ENCODE measurements around the gene TCHHL1.

TCHHL1 gene

GRCh38 chr1:152034654-152035538, 54.0 kb downstream of the TCHHL1 start:
- peak overlapping the region in 6 of 7 experiments; percentile 76 to 92 (median 83) for H3K4me3 ChIP-seq (ENCODE audit: control insufficient read depth in 1 of 7, extremely low read depth in 1 of 7, insufficient read depth in 4 of 7, low read depth in 2 of 7, low read length in 6 of 7)
- H3K27me3 ChIP-seq (replicated peaks in 2 of 5; ENCODE audit: control insufficient read depth in 4 of 5, insufficient read depth in 5 of 5, low read length in 4 of 5), result no peaks in the 10 kb centered on the region

GRCh38 chr1:152034324-152034653, 54.6 kb downstream of the TCHHL1 start:
- 90% methylated on average over 1 of the region's 1 CpG for WGBS (ENCODE audit: insufficient coverage)
- peaks cover 29 to 56% (median 42%) of the 10 kb centered on the region in 4 experiments for H3K4me1 ChIP-seq (ENCODE audit: control extremely low read depth in 1 of 4, control insufficient read depth in 4 of 4, insufficient read depth in 4 of 4, low read length in 3 of 4)
- DNase-seq, result no peak
- peak overlapping the region in 1 of 2 experiments; percentile 80 for H3K27ac ChIP-seq (ENCODE audit: insufficient read depth in 1 of 2, low read depth in 1 of 2, low read length in 2 of 2, poor library complexity in 1 of 2, severe bottlenecking in 2 of 2)
- H3K9me3 ChIP-seq (ENCODE audit: control extremely low read depth in 1 of 5, control insufficient read depth in 4 of 5, insufficient read depth in 2 of 5, low read depth in 1 of 5, low read length in 4 of 5), result no peaks in the 10 kb centered on the region
- H3K4me3 ChIP-seq (ENCODE audit: control insufficient read depth in 1 of 7, extremely low read depth in 1 of 7, insufficient read depth in 4 of 7, low read depth in 2 of 7, low read length in 6 of 7), result peak overlapping the region in 3 of 7 experiments; percentile 30 to 87 (median 86)
- POLR2A ChIA-PET, result interaction anchor here (0.5 to 1.7 kb wide), 2 partner anchors 14 to 75 kb away, joined by 4 read pairs; no protein-coding TSS in a partner anchor
- H3K36me3 ChIP-seq (ENCODE audit: control insufficient read depth in 4 of 4, insufficient read depth in 4 of 4, low read length in 3 of 4), result peaks cover 2 to 27% (median 13%) of the 10 kb centered on the region in 4 experiments
- CTCF ChIA-PET, result interaction anchor here (0.8 to 5.3 kb wide), 11 partner anchors 13 to 263 kb away, joined by 3 to 57 read pairs (median 4); no protein-coding TSS in a partner anchor
- H3K27me3 ChIP-seq (replicated peaks in 2 of 5; ENCODE audit: control insufficient read depth in 4 of 5, insufficient read depth in 5 of 5, low read length in 4 of 5), result no peaks in the 10 kb centered on the region

More at GRCh38 chr1:152034654-152035538, 54.0 kb downstream of the TCHHL1 start:
- peak overlapping the region; percentile 14 to 80 for H3K27ac ChIP-seq (ENCODE audit: insufficient read depth in 1 of 2, low read depth in 1 of 2, low read length in 2 of 2, poor library complexity in 1 of 2, severe bottlenecking in 2 of 2)
- ChIA-PET CTCF (interaction anchor here (0.7 to 5.3 kb wide), 12 partner anchors 11 to 263 kb away, joined by 3 to 57 read pairs (median 4); no protein-coding TSS in a partner anchor), POLR2A (interaction anchor here (1.7 kb wide), 1 partner anchor 13 kb away, joined by 4 read pairs; no protein-coding TSS in a partner anchor)
- peaks cover 29 to 52% (median 42%) of the 10 kb centered on the region in 4 experiments for H3K4me1 ChIP-seq (ENCODE audit: control extremely low read depth in 1 of 4, control insufficient read depth in 4 of 4, insufficient read depth in 4 of 4, low read length in 3 of 4)
- no peaks in the 10 kb centered on the region for H3K9me3 ChIP-seq (ENCODE audit: control extremely low read depth in 1 of 5, control insufficient read depth in 4 of 5, insufficient read depth in 2 of 5, low read depth in 1 of 5, low read length in 4 of 5)
- 6% methylated on average over 5 of the region's 8 CpGs for WGBS (ENCODE audit: insufficient coverage)
- peaks cover 2 to 27% (median 13%) of the 10 kb centered on the region in 4 experiments for H3K36me3 ChIP-seq (ENCODE audit: control insufficient read depth in 4 of 4, insufficient read depth in 4 of 4, low read length in 3 of 4)
- DNase-seq, result peak; percentile 65 to 82 (median 71)
